Endodermal cell (in vitro differentiated cells): Measurements from ENCODE around the gene NMRK2. TPM values are rescaled to one million over a fixed set of nuclear protein-coding genes. Genes with fewer than 3 reads are reported as not detected.
"Not testable (repeated sequence)": the region's sequence is repeated elsewhere in the genome, so short reads cannot be mapped to it uniquely, and the experiment has no call there.

Source experiments
- DNase-seq: peaks from one replicate; pipeline ENCODE4 v3.0.0-alpha.2; 2017
- H3K27ac ChIP-seq: 2 replicates; pipeline ENCODE4 v1.5.1; 2013; ENCODE audit warnings: mild to moderate bottlenecking, low read depth, low read length, moderate library complexity
- H3K27me3 ChIP-seq: 2 replicates; pipeline ENCODE4 v1.6.1; 2013; ENCODE audit warnings: mild to moderate bottlenecking, low read length, moderate library complexity; ENCODE audit not compliant: insufficient read depth, control insufficient read depth, poor library complexity, severe bottlenecking
- H3K36me3 ChIP-seq: 2 replicates; pipeline ENCODE4 v1.7.0; 2013; ENCODE audit warnings: mild to moderate bottlenecking, low read length, moderate library complexity; ENCODE audit not compliant: control insufficient read depth, insufficient read depth
- H3K4me1 ChIP-seq: one replicate; pipeline ENCODE4 v1.7.0; 2013; ENCODE audit warnings: low read length; ENCODE audit not compliant: control insufficient read depth, insufficient read depth
- H3K4me3 ChIP-seq: 2 replicates; pipeline ENCODE4 v1.5.1; 2013; ENCODE audit warnings: mild to moderate bottlenecking, low read length, moderate library complexity
- H3K9ac ChIP-seq: 2 replicates; pipeline ENCODE4 v1.6.1; 2013; ENCODE audit warnings: mild to moderate bottlenecking, low read length, moderate library complexity; ENCODE audit not compliant: poor library complexity, severe bottlenecking; ENCODE audit errors: extremely low read depth
- H3K9me3 ChIP-seq: 2 replicates; pipeline ENCODE4 v1.6.1; 2013; ENCODE audit warnings: mild to moderate bottlenecking, low read length, moderate library complexity; ENCODE audit not compliant: control insufficient read depth
- H3K27ac Mint-ChIP-seq: 2 replicates; pipeline ENCODE4 v1.8.0; 2020; ENCODE audit warnings: mixed read lengths
- H3K27me3 Mint-ChIP-seq: 2 replicates; pipeline ENCODE4 v1.8.0; 2021; ENCODE audit warnings: mild to moderate bottlenecking, mixed read lengths; ENCODE audit not compliant: insufficient read depth
- H3K36me3 Mint-ChIP-seq: 2 replicates; pipeline ENCODE4 v1.8.0; 2020; ENCODE audit warnings: low read depth, mixed read lengths
- H3K4me1 Mint-ChIP-seq: 2 replicates; pipeline ENCODE4 v1.8.0; 2020; ENCODE audit warnings: mixed read lengths
- H3K4me3 Mint-ChIP-seq: 2 replicates; pipeline ENCODE4 v1.8.0; 2020; ENCODE audit warnings: mild to moderate bottlenecking, moderate library complexity, mixed read lengths
- H3K9me3 Mint-ChIP-seq: 2 replicates; pipeline ENCODE4 v1.8.0; 2020; ENCODE audit warnings: mild to moderate bottlenecking, mixed read lengths
- CTCF ChIP-seq: fragments of 200-600 bp; sonication (generic); conservative IDR thresholded peaks from 2 replicates; pipeline ENCODE4 v1.5.0; 2021; ENCODE audit warnings: antibody characterized with exemption, mild to moderate bottlenecking
- WGBS, 2 experiments: methylation state at CpG; one replicate each; pipeline versions ENCODE4 v1.1.5 to v1.1.7; 2013; ENCODE audit warnings: missing lambda C conversion rate in 2 of 2, mixed read lengths in 1 of 2; ENCODE audit not compliant: insufficient coverage in 1 of 2, insufficient read length in 1 of 2; 5-methylcytosine and 5-hydroxymethylcytosine counted together
- total RNA-seq, 2 donors: library from RNA; stranded (reverse); fragmentation: NEBNext Ultra II Directional in 1 of 2; extraction: Animal tissue kit (Norgen Biotek cat#: 25700) in 1 of 2; gene quantifications; 2 replicates in 1 of 2; 3 replicates in 1 of 2; pipeline ENCODE4 v1.2.1, GENCODE V29; 2021

NMRK2 gene
- total RNA-seq, 2 donors from 2014 or later: 22.1 to 36.4 TPM

- 87 to 96% methylated on average over 4 to 11 of the region's 11 CpGs for WGBS, 2 experiments
- no peaks in the 10 kb centered on the region for H3K27me3 Mint-ChIP-seq
- no peaks in the 10 kb centered on the region for H3K9me3 Mint-ChIP-seq
- no peaks in the 10 kb centered on the region for H3K4me1 ChIP-seq
- DNase-seq: peak; percentile 51
- no peaks in the 10 kb centered on the region for H3K36me3 ChIP-seq
- no peak for TF ChIP-seq CTCF
- H3K4me3 ChIP-seq: no peak overlapping the region
- H3K9me3 ChIP-seq: no peaks in the 10 kb centered on the region
- peaks cover 5% of the 10 kb centered on the region for H3K36me3 Mint-ChIP-seq
- no peak overlapping the region for H3K27ac ChIP-seq
- H3K27me3 ChIP-seq: no peaks in the 10 kb centered on the region
- no peak overlapping the region for H3K9ac ChIP-seq
- no peak overlapping the region for H3K4me3 Mint-ChIP-seq
- H3K4me1 Mint-ChIP-seq: no peaks in the 10 kb centered on the region
- H3K27ac Mint-ChIP-seq: no peak overlapping the region
Measured at GRCh38 chr19:3949294-3949693, 16.4 kb downstream of the NMRK2 start.

GRCh38 chr19:3949997-3950859 is 17.4 kb downstream of the NMRK2 start:
- Histone ChIP-seq H3K9me3 (no peaks in the 10 kb centered on the region), H3K27me3 (no peaks in the 10 kb centered on the region), H3K36me3 (peaks cover under 1% of the 10 kb centered on the region), H3K4me1 (no peaks in the 10 kb centered on the region), H3K27ac (no peak overlapping the region), H3K9ac (no peak overlapping the region), H3K4me3 (no peak overlapping the region)
- peak; percentile 48 for DNase-seq
- no peak overlapping the region for H3K4me3 Mint-ChIP-seq
- no peak for TF ChIP-seq CTCF
- H3K4me1 Mint-ChIP-seq: no peaks in the 10 kb centered on the region
- WGBS, 2 experiments: 74 to 86% methylated on average over 9 to 16 of the region's 20 CpGs
- H3K27ac Mint-ChIP-seq: no peak overlapping the region
- H3K27me3 Mint-ChIP-seq: no peaks in the 10 kb centered on the region
- H3K36me3 Mint-ChIP-seq: peaks cover 4% of the 10 kb centered on the region
- no peaks in the 10 kb centered on the region for H3K9me3 Mint-ChIP-seq

DNA sequence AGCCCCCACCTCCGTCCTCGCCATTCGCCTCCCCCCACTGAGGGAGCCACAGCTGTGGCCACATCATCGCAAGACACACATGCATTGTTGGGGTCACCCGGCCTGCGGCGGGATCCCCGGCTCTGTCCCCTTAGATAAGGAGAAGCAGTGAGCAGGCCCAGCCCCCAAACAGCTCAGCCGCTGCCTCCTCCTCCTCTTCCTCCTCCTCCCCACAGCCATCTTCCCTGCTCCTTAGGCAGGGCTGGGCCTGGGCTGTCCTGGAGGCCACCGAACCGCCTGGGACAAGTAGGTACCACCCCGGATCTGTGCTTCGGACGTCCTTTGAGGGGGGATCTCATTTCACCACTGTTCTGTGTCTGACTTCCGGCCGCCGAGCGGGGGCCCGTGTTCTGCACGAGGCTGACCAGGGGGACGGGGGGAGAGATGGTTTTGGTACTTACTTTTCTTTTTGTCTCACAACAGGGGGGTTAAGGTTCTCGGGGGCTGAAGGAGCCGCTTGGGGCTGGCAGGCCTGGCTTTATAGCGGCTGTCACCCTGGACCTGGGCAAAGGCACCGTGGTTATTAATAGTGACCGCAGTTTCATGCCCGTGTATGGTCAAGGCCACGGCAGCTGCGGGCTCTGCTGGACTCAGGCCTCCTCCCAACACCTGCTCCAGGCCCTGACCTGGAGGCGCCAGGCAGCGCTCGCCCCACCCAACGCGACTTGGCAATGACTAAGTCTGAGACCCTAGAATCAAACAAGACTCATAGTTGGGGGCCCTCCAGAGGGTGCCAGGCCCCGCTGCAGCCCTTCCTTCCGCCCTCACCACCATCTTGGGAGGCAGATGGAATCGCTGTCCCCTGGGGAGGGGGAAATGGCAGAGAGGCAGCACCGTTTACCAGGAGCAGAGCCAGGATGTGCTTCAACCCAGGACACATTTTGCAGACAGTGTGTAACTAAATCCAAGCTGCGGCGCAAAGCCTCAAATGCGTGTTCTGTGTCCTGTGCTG is 18.3 kb downstream of the NMRK2 start:
- peaks cover 7% of the 10 kb centered on the region for H3K36me3 Mint-ChIP-seq
- no peaks in the 10 kb centered on the region for H3K27me3 Mint-ChIP-seq
- no peak for TF ChIP-seq CTCF
- peak; percentile 62 for DNase-seq
- no peak overlapping the region for H3K4me3 Mint-ChIP-seq
- H3K27ac Mint-ChIP-seq: no peak overlapping the region
- Histone ChIP-seq H3K27me3 (no peaks in the 10 kb centered on the region), H3K27ac (peak overlapping the region; percentile 44), H3K4me1 (no peaks in the 10 kb centered on the region), H3K4me3 (no peak overlapping the region), H3K9ac (no peak overlapping the region), H3K9me3 (no peaks in the 10 kb centered on the region), H3K36me3 (peaks cover 9% of the 10 kb centered on the region)
- H3K9me3 Mint-ChIP-seq: no peaks in the 10 kb centered on the region
- H3K4me1 Mint-ChIP-seq: no peaks in the 10 kb centered on the region
- WGBS, 2 experiments: 85 to 88% methylated on average over 28 to 41 of the region's 41 CpGs

DNA sequence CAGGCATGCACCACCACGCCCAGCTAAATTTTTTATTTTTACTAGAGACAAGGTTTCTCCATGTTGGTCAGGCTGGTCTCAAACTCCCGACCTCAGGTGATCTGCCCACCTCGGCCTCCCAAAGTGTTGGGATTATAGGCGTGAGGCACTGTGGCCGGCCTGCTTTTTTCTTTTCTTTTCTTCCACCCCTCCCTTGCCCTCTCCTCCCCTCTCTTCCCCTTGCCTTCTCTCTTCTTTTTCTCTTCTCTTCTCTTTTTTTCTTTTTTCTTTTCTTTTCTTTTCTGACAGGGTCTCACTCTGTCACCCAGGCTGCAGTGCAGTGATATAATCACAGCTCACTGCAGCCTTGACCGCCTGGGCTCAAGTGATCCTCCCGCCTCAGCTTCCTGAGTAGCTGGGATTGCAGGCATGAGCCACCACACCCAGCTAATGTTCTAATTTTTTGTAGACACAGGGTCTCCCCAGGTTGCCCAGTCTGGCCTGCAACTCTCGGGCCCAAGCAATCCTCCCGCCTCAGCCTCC is 19.9 kb downstream of the NMRK2 start:
- H3K9me3 ChIP-seq, H3K27ac Mint-ChIP-seq, H3K4me3 ChIP-seq, H3K27ac ChIP-seq, H3K27me3 ChIP-seq, H3K27me3 Mint-ChIP-seq, DNase-seq, H3K4me1 ChIP-seq, H3K4me3 Mint-ChIP-seq, H3K9me3 Mint-ChIP-seq, H3K9ac ChIP-seq, H3K4me1 Mint-ChIP-seq: not testable (repeated sequence)
- WGBS, 2 experiments: 94 to 95% methylated on average over 8 to 9 of the region's 9 CpGs
- H3K36me3 ChIP-seq: peaks cover 19% of the 10 kb centered on the region
- H3K36me3 Mint-ChIP-seq: peaks cover 14% of the 10 kb centered on the region
